GM23338 (cell line): Measurements from ENCODE around the gene RHEX.

Source experiments
- CREB1 ChIP-seq: fragments of 250-450 bp; sonication (Bioruptor Pico); IDR thresholded peaks from 2 replicates; pipeline ENCODE4 v1.5.0; 2020; ENCODE audit warnings: low read depth, mild to moderate bottlenecking, moderate library complexity
- CTCF ChIP-seq, 2 experiments: fragments of 200-600 bp in 1 of 2; sonication (generic) in 1 of 2; conservative IDR thresholded peaks; 2 replicates each; pipeline versions ENCODE4 v1.5.1 to v1.6.1; 2016 to 2017; ENCODE audit warnings: antibody characterized with exemption in 2 of 2, low read depth in 2 of 2, mild to moderate bottlenecking in 2 of 2, moderate library complexity in 1 of 2
- REST ChIP-seq: IDR thresholded peaks from one replicate; pipeline ENCODE4 v1.6.1; 2018; ENCODE audit warnings: antibody characterized with exemption; ENCODE audit not compliant: unreplicated experiment
- ZNF462 ChIP-seq: fragments of 250-450 bp; sonication (Bioruptor Pico); IDR thresholded peaks from 2 replicates; pipeline ENCODE4 v1.5.0; 2020; ENCODE audit warnings: mild to moderate bottlenecking, moderate library complexity

GRCh38 chr1:206023695-206024094 is 29.3 kb upstream of the RHEX start, which contains the start of gene CTSE:
- TF ChIP-seq REST, result no peak
- TF ChIP-seq CREB1 (CRISPR knock-in tag), result no peak
- no peak for TF ChIP-seq CTCF (conservative IDR thresholded peaks at IDR 0.05; ENCODE audit: low read depth in 2 of 2)
- no peak for TF ChIP-seq ZNF462 (CRISPR knock-in tag)
